HG03439 (cell line): ENCODE measurements around the gene OVCA2.

Source experiments
- ATAC-seq: cut with Tn5 transposase; IDR thresholded peaks from one replicate; pipeline ENCODE4 v1.9.1; 2021; ENCODE audit warnings: mild to moderate bottlenecking, moderate library complexity; ENCODE audit not compliant: unreplicated experiment

Gene OVCA2

GRCh38 chr17:2041561-2042389 lies at the start of gene OVCA2:
Gene OVCA2 (plus strand): TSS chr17:2042022. CDS start chr17:2042048, 26 bp downstream.
- ATAC-seq = peak; percentile 92

GRCh38 chr17:1992541-1992940 lies 49.3 kb upstream of the OVCA2 start:
- no peak for ATAC-seq

- ATAC-seq = no peak
Measured at GRCh38 chr17:1994707-1995106, 47.1 kb upstream of the OVCA2 start.

- ATAC-seq = no peak
Measured at GRCh38 chr17:1995321-1995892, 46.4 kb upstream of the OVCA2 start.

- no peak for ATAC-seq
Measured at GRCh38 chr17:1995907-1996799, 45.7 kb upstream of the OVCA2 start.

- no peak for ATAC-seq
Measured at GRCh38 chr17:1996800-1997288, 45.0 kb upstream of the OVCA2 start.

GRCh38 chr17:1997289-1997926 lies 44.4 kb upstream of the OVCA2 start:
- ATAC-seq = no peak

GRCh38 chr17:1997927-1998742 lies 43.7 kb upstream of the OVCA2 start:
- no peak for ATAC-seq

GRCh38 chr17:1999557-2000251 lies 42.1 kb upstream of the OVCA2 start:
- no peak for ATAC-seq

- no peak for ATAC-seq
Measured at GRCh38 chr17:2002767-2003329, 39.0 kb upstream of the OVCA2 start.

GRCh38 chr17:2003525-2003924 lies 38.3 kb upstream of the OVCA2 start:
- ATAC-seq = no peak

- ATAC-seq = no peak
Measured at GRCh38 chr17:2004435-2004952, 37.3 kb upstream of the OVCA2 start.

GRCh38 chr17:2008332-2009126 lies 33.3 kb upstream of the OVCA2 start:
- ATAC-seq = no peak

- ATAC-seq = no peak
Measured at GRCh38 chr17:2009737-2010136, 32.1 kb upstream of the OVCA2 start.

- no peak for ATAC-seq
Measured at GRCh38 chr17:2011411-2012371, 30.1 kb upstream of the OVCA2 start.

GRCh38 chr17:2012499-2012898 lies 29.3 kb upstream of the OVCA2 start:
- no peak for ATAC-seq
